Ovary (tissue), 9 donors: ENCODE results near the gene CDK7. TPM values are rescaled to one million over a fixed set of nuclear protein-coding genes. Genes with fewer than 3 reads are reported as not detected.

Source experiments
- DNase-seq, 5 donors: peaks; one replicate each; pipeline ENCODE4 v3.0.0-alpha.2; 2019 to 2020
- H3K27ac ChIP-seq, 2 donors: fragments of 200-600 bp; one replicate each; pipeline versions ENCODE4 v1.5.1 to v1.8.0; 2019 to 2022
- H3K27me3 ChIP-seq: fragments of 200-600 bp; one replicate; pipeline ENCODE4 v1.8.0; 2022
- H3K36me3 ChIP-seq: fragments of 200-600 bp; sonication (generic); one replicate; pipeline ENCODE4 v1.5.1; 2019
- H3K4me1 ChIP-seq: one replicate; pipeline ENCODE4 v1.8.1; 2013; ENCODE audit warnings: mild to moderate bottlenecking, moderate library complexity; ENCODE audit not compliant: insufficient read depth
- H3K4me3 ChIP-seq: fragments of 200-600 bp; sonication (generic); one replicate; pipeline ENCODE4 v1.5.1; 2017
- H3K9me3 ChIP-seq, 2 donors: fragments of 200-600 bp in 1 of 2; sonication (generic) in 1 of 2; one replicate each; pipeline versions ENCODE4 v1.5.1 to v1.8.1; 2013 to 2019; ENCODE audit warnings: mild to moderate bottlenecking in 1 of 2, moderate library complexity in 1 of 2
- CTCF ChIP-seq, 3 donors: fragments of 450-650 bp in 2 of 3; fragments of 200-600 bp in 1 of 3; IDR thresholded peaks; one replicate each; pipeline versions ENCODE4 v1.5.1 to v1.8.0; 2016 to 2022; ENCODE audit warnings: antibody characterized with exemption in 3 of 3, mild to moderate bottlenecking in 1 of 3
- EP300 ChIP-seq: sonication (generic); formaldehyde crosslinking; IDR thresholded peaks from one replicate; pipeline ENCODE4 v1.6.1; 2017; ENCODE audit warnings: antibody characterized with exemption
- POLR2A ChIP-seq: fragments of 450-650 bp; IDR thresholded peaks from one replicate; pipeline ENCODE4 v1.6.1; 2017; ENCODE audit warnings: antibody characterized with exemption, mild to moderate bottlenecking, moderate library complexity
- WGBS, 3 donors: extraction: QIAGEN DNeasy Blood & Tissue Kit in 1 of 3; methylation state at CpG; one replicate each; pipeline versions ENCODE4 v1.1.5 to v1.1.7; 2013 to 2017; 5-methylcytosine and 5-hydroxymethylcytosine counted together
- intact Hi-C, 4 donors: fragments of 100-400 bp; cut with DNase I; formaldehyde crosslinking; loops; one replicate each; pipeline versions ENCODE4 v1.11.0 to v1.15.1; 2022 to 2023
- polyA plus RNA-seq, 2 donors: library from polyadenylated mRNA; stranded (reverse); fragments of 200-250 nt in 1 of 2; fragments of 350-450 nt in 1 of 2; fragmentation: Illumina TruSeq in 1 of 2; extraction: RNeasy Lipid Tissue Mini Kit (QIAGEN cat#74804) in 1 of 2; gene quantifications; one replicate each; pipeline ENCODE4 v1.2.3, GENCODE V29; 2013 to 2014
- total RNA-seq, 7 donors: library from RNA; depleted of rRNA in 2 of 7; stranded (reverse); fragments of >200 nt in 2 of 7; fragmentation: NEBNext Ultra II Directional in 3 of 7; extraction: Animal tissue kit (Norgen Biotek cat#: 25700) in 3 of 7; gene quantifications; one replicate each; pipeline versions ENCODE4 v1.1.0 to v1.2.4, GENCODE V29; 2016 to 2023
- donor health status: DM: no; HTN: no; CAD: no; lungs with moderate emphysema.
- donor health status: DM: no; HTN: no; CAD: no.
- donor health status: Bipolar disorder and iron deficiency.
- donor health status: DM: yes; HTN: yes; CAD: no.
- donor health status: DM: no; HTN: no; CAD: no.
- donor health status: DM: yes; HTN: yes; CAD: no.

The CDK7 gene
- total and polyA plus RNA-seq, 9 donors = 8.3 to 20.1 (median 16.7) TPM

GRCh38 chr5:69275563-69275962 lies 40.9 kb downstream of the CDK7 start:
- Histone ChIP-seq H3K27ac (no peak overlapping the region), H3K36me3 (no peaks in the 10 kb centered on the region), H3K4me1 (no peaks in the 10 kb centered on the region), H3K4me3 (no peak overlapping the region), H3K9me3 (no peaks in the 10 kb centered on the region), H3K27me3 (no peaks in the 10 kb centered on the region)
- TF ChIP-seq CTCF (IDR thresholded peaks at IDR 0.05) (no peak), EP300 (no peak), POLR2A (no peak)
- intact Hi-C loops = no loop called here
- DNase-seq = no peak
- 98 to 99% (median 98%) methylated on average over 7 of the region's 7 CpGs for WGBS, 3 donors

GRCh38 chr5:69276422-69277174 lies 41.9 kb downstream of the CDK7 start:
- H3K9me3 ChIP-seq = no peaks in the 10 kb centered on the region
- H3K36me3 ChIP-seq = no peaks in the 10 kb centered on the region
- H3K27me3 ChIP-seq = no peaks in the 10 kb centered on the region
- no peaks in the 10 kb centered on the region for H3K4me1 ChIP-seq
- H3K27ac ChIP-seq = no peak overlapping the region
- intact Hi-C loops = no loop called here
- WGBS, 3 donors = 79 to 81% (median 81%) methylated on average over 5 of the region's 5 CpGs
- no peak for DNase-seq
- TF ChIP-seq CTCF (IDR thresholded peaks at IDR 0.05) = no peak
- no peak for TF ChIP-seq POLR2A
- TF ChIP-seq EP300 = no peak
- no peak overlapping the region for H3K4me3 ChIP-seq

GRCh38 chr5:69279517-69279916 lies 44.8 kb downstream of the CDK7 start:
- TF ChIP-seq EP300 (no peak), CTCF (IDR thresholded peaks at IDR 0.05) (no peak), POLR2A (no peak)
- Histone ChIP-seq H3K4me3 (no peak overlapping the region), H3K27me3 (no peaks in the 10 kb centered on the region), H3K36me3 (no peaks in the 10 kb centered on the region), H3K27ac (no peak overlapping the region), H3K9me3 (no peaks in the 10 kb centered on the region), H3K4me1 (no peaks in the 10 kb centered on the region)
- 83 to 90% (median 90%) methylated on average over 5 of the region's 5 CpGs for WGBS, 3 donors
- DNase-seq = no peak
- intact Hi-C loops = no loop called here

- Histone ChIP-seq H3K27me3 (no peaks in the 10 kb centered on the region), H3K9me3 (no peaks in the 10 kb centered on the region), H3K4me3 (no peak overlapping the region), H3K4me1 (no peaks in the 10 kb centered on the region), H3K36me3 (no peaks in the 10 kb centered on the region), H3K27ac (no peak overlapping the region)
- no peak for TF ChIP-seq POLR2A
- no peak for TF ChIP-seq EP300
- no peak for TF ChIP-seq CTCF (IDR thresholded peaks at IDR 0.05)
- WGBS, 3 donors = 90 to 100% (median 94%) methylated on average over 1 of the region's 1 CpG
- no peak for DNase-seq
- intact Hi-C loops = no loop called here
Measured at GRCh38 chr5:69281114-69281513, 46.4 kb downstream of the CDK7 start.
